H9 (cell line): ENCODE data around the gene KLF6. TPM values are rescaled to one million over a fixed set of nuclear protein-coding genes. Genes with fewer than 3 reads are reported as not detected.

ENCODE experiments used
- DNase-seq: peaks from one replicate; pipeline ENCODE4 v3.0.0-alpha.2; 2017
- H2AFZ ChIP-seq: one replicate; pipeline ENCODE4 v1.6.1; 2013; ENCODE audit warnings: mild to moderate bottlenecking, low read length, control low read depth, moderate library complexity
- H2AK5ac ChIP-seq: 2 replicates; pipeline ENCODE4 v1.6.1; 2013; ENCODE audit warnings: low read length, control low read depth, mixed read lengths; ENCODE audit not compliant: insufficient read length
- H2BK120ac ChIP-seq: one replicate; pipeline ENCODE4 v1.6.1; 2013; ENCODE audit warnings: low read depth, mild to moderate bottlenecking, low read length, control low read depth, inconsistent platforms; ENCODE audit not compliant: poor library complexity, severe bottlenecking
- H2BK12ac ChIP-seq: 2 replicates; pipeline ENCODE4 v1.6.1; 2013; ENCODE audit warnings: low read length, control low read depth, mixed read lengths, low read depth; ENCODE audit not compliant: insufficient read length
- H2BK15ac ChIP-seq: 2 replicates; pipeline ENCODE4 v1.6.1; 2013; ENCODE audit warnings: low read depth, low read length, control low read depth
- H2BK20ac ChIP-seq: one replicate; pipeline ENCODE4 v1.6.1; 2013; ENCODE audit warnings: low read depth, mild to moderate bottlenecking, low read length, control low read depth, inconsistent platforms; ENCODE audit not compliant: poor library complexity, severe bottlenecking
- H2BK5ac ChIP-seq: 2 replicates; pipeline ENCODE4 v1.6.1; 2013; ENCODE audit warnings: low read length, control low read depth, mixed read lengths; ENCODE audit not compliant: insufficient read length
- H3K14ac ChIP-seq: 2 replicates; pipeline ENCODE4 v1.6.1; 2013; ENCODE audit warnings: low read length, control low read depth; ENCODE audit not compliant: insufficient read depth
- H3K18ac ChIP-seq: 2 replicates; pipeline ENCODE4 v1.6.1; 2013; ENCODE audit warnings: low read depth, mild to moderate bottlenecking, mixed read lengths, low read length, control low read depth; ENCODE audit not compliant: insufficient read length
- H3K23ac ChIP-seq: 2 replicates; pipeline ENCODE4 v1.6.1; 2013; ENCODE audit warnings: low read length, control low read depth, mixed read lengths, low read depth; ENCODE audit not compliant: insufficient read length
- H3K23me2 ChIP-seq: 2 replicates; pipeline ENCODE4 v1.6.1; 2013; ENCODE audit warnings: low read depth, mild to moderate bottlenecking, mixed read lengths, low read length, control low read depth; ENCODE audit not compliant: insufficient read length, poor library complexity, severe bottlenecking
- H3K27ac ChIP-seq: 2 replicates; pipeline ENCODE4 v1.5.1; 2013; ENCODE audit warnings: low read length, control low read depth, mixed read lengths, low read depth; ENCODE audit not compliant: insufficient read length
- H3K27me3 ChIP-seq: 2 replicates; pipeline ENCODE4 v1.6.1; 2013; ENCODE audit warnings: low read length, control low read depth, inconsistent platforms; ENCODE audit not compliant: insufficient read depth
- H3K4ac ChIP-seq: 2 replicates; pipeline ENCODE4 v1.6.1; 2013; ENCODE audit warnings: low read depth, mild to moderate bottlenecking, control low read depth, inconsistent platforms, low read length, moderate library complexity
- H3K4me1 ChIP-seq: 2 replicates; pipeline ENCODE4 v1.6.1; 2013; ENCODE audit warnings: low read length, control low read depth, inconsistent platforms; ENCODE audit not compliant: insufficient read depth
- H3K4me2 ChIP-seq: 2 replicates; pipeline ENCODE4 v1.6.1; 2013; ENCODE audit warnings: low read length, control low read depth, mixed read lengths; ENCODE audit not compliant: insufficient read length, insufficient read depth
- H3K56ac ChIP-seq: 2 replicates; pipeline ENCODE4 v1.6.1; 2013; ENCODE audit warnings: low read depth, mild to moderate bottlenecking, mixed read lengths, low read length, control low read depth; ENCODE audit not compliant: insufficient read length
- H3K79me1 ChIP-seq: 2 replicates; pipeline ENCODE4 v1.6.1; 2013; ENCODE audit warnings: low read depth, mild to moderate bottlenecking, moderate library complexity, low read length, control low read depth, inconsistent platforms; ENCODE audit not compliant: insufficient read depth, poor library complexity, severe bottlenecking
- H3K79me2 ChIP-seq: 2 replicates; pipeline ENCODE4 v1.6.1; 2013; ENCODE audit warnings: low read length, control low read depth, inconsistent platforms; ENCODE audit not compliant: insufficient read depth
- H3K9ac ChIP-seq: 2 replicates; pipeline ENCODE4 v1.6.1; 2013; ENCODE audit warnings: low read length, control low read depth, mixed read lengths; ENCODE audit not compliant: insufficient read length; ENCODE audit errors: extremely low read depth
- H3K9me3 ChIP-seq: one replicate; pipeline ENCODE4 v1.6.1; 2013; ENCODE audit warnings: low read depth, low read length, inconsistent platforms; ENCODE audit not compliant: control insufficient read depth
- H3T11ph ChIP-seq: one replicate; pipeline ENCODE4 v1.6.1; 2013; ENCODE audit warnings: mild to moderate bottlenecking, low read length, control low read depth, inconsistent platforms
- H4K20me1 ChIP-seq: one replicate; pipeline ENCODE4 v1.6.1; 2013; ENCODE audit not compliant: control insufficient read depth, insufficient read length, insufficient read depth
- H4K5ac ChIP-seq: 2 replicates; pipeline ENCODE4 v1.6.1; 2013; ENCODE audit warnings: low read depth, mild to moderate bottlenecking, mixed read lengths, low read length, control low read depth; ENCODE audit not compliant: insufficient read length
- H4K8ac ChIP-seq: replicated peaks from 2 replicates; pipeline ENCODE4 v1.6.1; 2013; ENCODE audit warnings: low read length, control low read depth, mixed read lengths, low read depth; ENCODE audit not compliant: insufficient read length
- H4K91ac ChIP-seq: 2 replicates; pipeline ENCODE4 v1.6.1; 2013; ENCODE audit warnings: low read depth, mild to moderate bottlenecking, moderate library complexity, mixed read lengths, low read length, control low read depth; ENCODE audit not compliant: insufficient read length
- H3K27ac Mint-ChIP-seq, 3 experiments: 2 replicates in 2 of 3; 3 replicates in 1 of 3; pipeline ENCODE4 v1.8.0; 2020 to 2021; ENCODE audit warnings: mixed read lengths in 3 of 3, mild to moderate bottlenecking in 1 of 3, moderate library complexity in 1 of 3
- H3K27me3 Mint-ChIP-seq: 2 replicates; pipeline ENCODE4 v1.8.0; 2021; ENCODE audit warnings: low read depth, mild to moderate bottlenecking, moderate library complexity, mixed read lengths
- H3K36me3 Mint-ChIP-seq, 3 experiments: 2 replicates in 2 of 3; 3 replicates in 1 of 3; pipeline ENCODE4 v1.8.0; 2020 to 2021; ENCODE audit warnings: low read depth in 3 of 3, mixed read lengths in 3 of 3; ENCODE audit not compliant: insufficient read depth in 1 of 3
- H3K4me1 Mint-ChIP-seq, 2 experiments: 2 replicates each; pipeline ENCODE4 v1.8.0; 2020; ENCODE audit warnings: mixed read lengths in 2 of 2
- H3K4me3 Mint-ChIP-seq, 2 experiments: 2 replicates in 1 of 2; 3 replicates in 1 of 2; pipeline ENCODE4 v1.8.0; 2020 to 2021; ENCODE audit warnings: mild to moderate bottlenecking in 2 of 2, mixed read lengths in 2 of 2, moderate library complexity in 1 of 2
- H3K9me3 Mint-ChIP-seq, 2 experiments: 2 replicates in 1 of 2; 3 replicates in 1 of 2; pipeline ENCODE4 v1.8.0; 2020; ENCODE audit warnings: mild to moderate bottlenecking in 2 of 2, mixed read lengths in 2 of 2, moderate library complexity in 1 of 2
- CTCF ChIP-seq: fragments of 200-600 bp; sonication (generic); conservative IDR thresholded peaks from 3 replicates; pipeline ENCODE4 v1.8.0; 2021; ENCODE audit warnings: antibody characterized with exemption, mild to moderate bottlenecking
- WGBS: extraction: QIAGEN DNeasy Blood & Tissue Kit; methylation state at CpG from one replicate; pipeline ENCODE4 v1.1.7; 2013; ENCODE audit warnings: missing lambda C conversion rate, low lambda C conversion rate, mixed read lengths; ENCODE audit not compliant: insufficient read length; ENCODE audit errors: extremely low coverage; 5-methylcytosine and 5-hydroxymethylcytosine counted together
- total RNA-seq: library from RNA; stranded (reverse); gene quantifications from 2 replicates; pipeline ENCODE4 v1.2.1, GENCODE V29; 2021

KLF6 gene
- total RNA-seq, 1 experiment from 2014 or later: 19.3 TPM

GRCh38 chr10:3735175-3735574, 49.8 kb downstream of the KLF6 start:
- Histone ChIP-seq H3K14ac (no peak overlapping the region), H3K4ac (no peak overlapping the region), H3K23ac (no peak overlapping the region), H4K20me1 (no peaks in the 10 kb centered on the region), H2AFZ (no peak overlapping the region), H3K23me2 (no peaks in the 10 kb centered on the region), H4K8ac (no peak overlapping the region), H3K18ac (no peak overlapping the region), H3K9me3 (no peaks in the 10 kb centered on the region), H2BK15ac (no peak overlapping the region), H4K91ac (no peak overlapping the region), H3K9ac (no peak overlapping the region), H2BK12ac (no peak overlapping the region), H2BK20ac (no peak overlapping the region), H3K27me3 (no peaks in the 10 kb centered on the region), H2BK120ac (no peak overlapping the region), H4K5ac (no peak overlapping the region), H3K27ac (no peak overlapping the region), H3K79me2 (no peaks in the 10 kb centered on the region), H3K4me1 (no peaks in the 10 kb centered on the region; the same call in 1 of the 2 replicates), H3K56ac (no peak overlapping the region), H2AK5ac (no peak overlapping the region), H2BK5ac (no peak overlapping the region), H3K79me1 (no peaks in the 10 kb centered on the region), H3T11ph (no peak overlapping the region), H3K4me2 (no peak overlapping the region)
- Mint-ChIP-seq H3K4me3 (no peak overlapping the region; a peak in 1 of 5 replicates), H3K36me3 (peaks cover 0 to 6% (median 3%) of the 10 kb centered on the region in 3 experiments; a peak in 3 of 7 replicates), H3K9me3 (peaks cover 10 to 16% of the 10 kb centered on the region in 2 experiments; a peak in 4 of 5 replicates), H3K27ac (peak overlapping the region in 1 of 3 experiments; percentile 70; a peak in 3 of 7 replicates), H3K4me1 (peaks cover 6 to 9% of the 10 kb centered on the region in 2 experiments), H3K27me3 (peaks cover 3% of the 10 kb centered on the region; the same call in 1 of the 2 replicates)
- WGBS: no CpG with 5 or more reads among the region's 10 CpGs
- DNase-seq: peak; percentile 62
- peak; percentile 58 for TF ChIP-seq CTCF
